HL-60/S4 treated with phorbol 12-myristate 13-acetate at 8.2 ng/mL for 4 days and 3 days (cell line): ENCODE measurements around the gene GPNMB.

Source experiments
- in situ Hi-C: fragments of 300-500 bp; cut with MboI; formaldehyde crosslinking; loops from 2 replicates; pipeline ENCODE4 v1.15.0; 2022; ENCODE audit warnings: low sequenced_read_pairs

Gene GPNMB

GRCh38 chr7:23268167-23268566 is 21.6 kb downstream of the GPNMB start:
- in situ Hi-C loops = loop anchor here (25.0 kb wide), 1 partner anchor 444 kb away; the partner anchor contains the start of gene STK31

GRCh38 chr7:23268746-23269145 is 22.2 kb downstream of the GPNMB start:
- in situ Hi-C loops = loop anchor here (25.0 kb wide), 1 partner anchor 444 kb away; the partner anchor contains the start of gene STK31

GRCh38 chr7:23272275-23272674 is 25.7 kb downstream of the GPNMB start:
- in situ Hi-C loops = loop anchor here (25.0 kb wide), 1 partner anchor 440 kb away; the partner anchor contains the start of gene STK31

- in situ Hi-C loops = loop anchor here (25.0 kb wide), 1 partner anchor 439 kb away; the partner anchor contains the start of gene STK31
Observed at GRCh38 chr7:23273141-23273599, 26.6 kb downstream of the GPNMB start.

- in situ Hi-C loops = no loop called here
Observed at GRCh38 chr7:23275912-23276311, 29.3 kb downstream of the GPNMB start.

- in situ Hi-C loops = no loop called here
Observed at GRCh38 chr7:23276376-23276775, 29.8 kb downstream of the GPNMB start.

GRCh38 chr7:23276947-23277346 is 30.4 kb downstream of the GPNMB start:
- in situ Hi-C loops = no loop called here

GRCh38 chr7:23277359-23277989 is 30.9 kb downstream of the GPNMB start:
- in situ Hi-C loops = no loop called here

GRCh38 chr7:23279819-23280525 is 33.4 kb downstream of the GPNMB start:
- in situ Hi-C loops = no loop called here

- in situ Hi-C loops = no loop called here
Observed at GRCh38 chr7:23283086-23283485, 36.5 kb downstream of the GPNMB start.

- in situ Hi-C loops = no loop called here
Observed at GRCh38 chr7:23284871-23285270, 38.3 kb downstream of the GPNMB start.

- in situ Hi-C loops = no loop called here
Observed at GRCh38 chr7:23285657-23286646, 39.4 kb downstream of the GPNMB start.

- in situ Hi-C loops = no loop called here
Observed at GRCh38 chr7:23287612-23288011, 41.0 kb downstream of the GPNMB start.

GRCh38 chr7:23290993-23291392 is 44.4 kb downstream of the GPNMB start:
- in situ Hi-C loops = no loop called here

GRCh38 chr7:23291957-23292560 is 45.5 kb downstream of the GPNMB start:
- in situ Hi-C loops = no loop called here

GRCh38 chr7:23292623-23293022 is 46.0 kb downstream of the GPNMB start:
- in situ Hi-C loops = no loop called here

GRCh38 chr7:23293500-23294073 is 47.0 kb downstream of the GPNMB start:
- in situ Hi-C loops = no loop called here

GRCh38 chr7:23294549-23295400 is 48.2 kb downstream of the GPNMB start:
- in situ Hi-C loops = no loop called here

GRCh38 chr7:23295401-23295697 is 48.8 kb downstream of the GPNMB start:
- in situ Hi-C loops = no loop called here
